Anterior cingulate cortex (tissue), 58 donors: ENCODE measurements around the gene MTAP.

Source experiments
- DNase-seq, 58 donors: peaks; one replicate each; lab custom pipeline; 2025; lab: John Stamatoyannopoulos, UW

The MTAP gene

GRCh38 chr9:21804331-21804730, 1.9 kb downstream of the MTAP start:
- no peak for DNase-seq

- DNase-seq = no peak
These were observed 2.4 kb downstream of the MTAP start for GRCh38 chr9:21804791-21805190.

DNA sequence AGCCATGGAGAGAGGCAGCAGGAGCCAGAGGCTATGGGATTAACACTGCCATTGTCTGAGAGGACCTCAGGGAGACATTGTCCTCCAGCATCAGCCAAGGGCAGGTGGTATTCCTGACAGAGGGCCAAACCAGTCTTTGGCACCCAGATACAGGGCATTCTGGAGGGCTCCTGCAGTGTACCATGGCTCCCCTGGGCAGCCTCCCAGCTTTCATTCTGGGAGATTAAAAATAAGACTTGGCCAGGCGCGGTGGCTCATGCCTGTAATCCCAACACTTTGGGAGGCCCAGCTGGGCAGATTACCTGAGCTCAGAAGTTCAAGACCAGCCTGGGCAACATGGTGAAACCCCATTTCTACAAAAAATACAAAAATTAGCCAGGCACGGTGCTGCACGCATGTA, 4.2 kb downstream of the MTAP start:
- DNase-seq = no peak

DNA sequence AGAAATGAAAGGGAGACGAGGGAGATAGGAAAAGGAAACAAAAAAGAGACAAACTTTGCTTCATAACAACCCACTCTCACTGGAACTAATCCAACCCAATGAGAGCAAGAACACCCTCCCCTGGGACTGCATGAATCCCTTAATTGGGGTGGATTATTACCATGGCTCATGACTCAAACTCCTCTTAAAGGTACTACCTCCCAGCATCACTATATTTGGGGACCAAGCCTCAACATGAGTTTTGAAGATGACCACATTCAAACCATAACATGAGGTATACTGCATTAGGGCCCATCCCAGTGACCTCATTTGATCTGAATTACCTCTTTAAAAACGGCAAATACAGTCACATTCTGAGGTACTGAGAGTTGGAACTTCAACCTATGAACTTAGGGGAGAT, 8.0 kb downstream of the MTAP start:
- DNase-seq = no peak

DNA sequence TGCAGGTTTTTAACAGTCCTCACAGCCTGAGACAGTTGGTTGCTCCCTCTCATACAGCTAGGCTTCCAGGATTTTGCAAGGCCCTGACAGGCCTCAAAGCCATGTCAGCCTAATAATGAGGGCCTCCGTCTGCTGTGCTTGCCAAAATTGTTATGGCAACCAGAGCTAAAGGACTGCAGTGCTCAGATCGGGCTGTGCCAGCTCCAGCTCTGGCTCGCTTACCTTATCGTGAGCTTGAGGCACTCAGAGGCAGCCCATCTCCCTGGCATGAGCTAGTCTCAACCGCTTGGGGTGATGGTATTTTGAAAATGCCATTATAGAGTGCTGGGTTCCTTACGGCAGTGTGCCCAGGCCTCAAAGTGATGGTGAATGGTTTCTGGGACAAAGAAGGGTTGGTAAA, 8.4 kb downstream of the MTAP start:
- peak in 19 of 58 donors; percentile 6 to 47 (median 17) for DNase-seq

- no peak for DNase-seq
These were observed 9.5 kb downstream of the MTAP start for GRCh38 chr9:21811914-21812313.

DNA sequence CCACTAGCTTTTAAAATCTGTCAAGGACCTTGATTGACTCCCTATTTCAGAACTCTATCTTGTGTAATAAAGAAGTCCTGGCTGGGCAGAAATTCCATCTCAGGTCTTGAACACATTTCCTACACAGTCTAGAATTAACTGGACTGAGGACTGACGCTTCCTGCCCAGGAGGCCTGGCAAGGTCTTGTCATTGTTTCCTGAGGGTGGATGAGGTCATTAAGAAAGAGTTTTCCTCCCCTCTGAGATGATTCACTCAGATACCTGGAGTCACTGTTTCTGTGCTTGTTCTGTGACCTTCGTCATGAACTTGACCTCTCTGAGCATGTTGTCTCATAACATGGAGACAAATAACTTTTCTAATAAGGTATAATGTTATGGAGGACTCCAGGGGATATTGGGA, 10.0 kb downstream of the MTAP start:
- DNase-seq = no peak

DNA sequence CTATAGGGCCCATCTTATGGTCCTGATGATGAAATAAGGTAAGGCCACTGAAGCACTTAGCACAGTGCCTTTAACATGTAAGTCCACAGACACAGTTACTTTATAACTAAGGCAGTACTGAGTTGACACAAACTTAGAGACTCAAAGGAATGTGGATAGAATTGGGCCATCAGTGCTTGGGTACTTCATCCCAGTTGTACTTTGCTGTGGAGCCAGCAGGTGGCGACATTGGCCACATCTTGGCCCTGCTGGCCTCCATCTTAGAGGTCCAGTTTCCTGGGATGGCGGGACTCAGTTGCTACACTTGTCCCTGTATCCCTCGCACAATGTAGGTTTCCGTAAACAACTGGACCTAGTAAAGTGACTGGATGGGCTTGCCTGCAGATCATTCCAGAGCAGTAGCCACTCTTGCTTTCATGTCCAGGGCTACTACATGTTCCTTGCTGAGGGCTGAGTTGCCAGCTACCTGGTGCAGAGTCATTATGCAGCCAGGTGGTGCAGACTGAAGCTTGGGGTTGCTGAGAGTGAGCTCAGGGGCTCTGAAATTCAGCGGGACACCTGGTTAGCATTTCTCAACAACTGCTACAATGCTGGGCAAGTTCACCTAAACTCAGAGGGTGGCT, 10.6 kb downstream of the MTAP start:
- peak in 48 of 58 donors; percentile 9 to 74 (median 42) for DNase-seq

- DNase-seq = peak in 23 of 58 donors; percentile 1 to 81 (median 25)
These were observed 11.4 kb downstream of the MTAP start for GRCh38 chr9:21813575-21814473.

- DNase-seq = no peak
These were observed 13.2 kb downstream of the MTAP start for GRCh38 chr9:21815643-21816042.

- no peak for DNase-seq
These were observed 14.7 kb downstream of the MTAP start for GRCh38 chr9:21817176-21817575.

GRCh38 chr9:21825637-21826036, 23.2 kb downstream of the MTAP start:
- DNase-seq = no peak

- no peak for DNase-seq
These were observed 26.5 kb downstream of the MTAP start for GRCh38 chr9:21828853-21829410.

DNA sequence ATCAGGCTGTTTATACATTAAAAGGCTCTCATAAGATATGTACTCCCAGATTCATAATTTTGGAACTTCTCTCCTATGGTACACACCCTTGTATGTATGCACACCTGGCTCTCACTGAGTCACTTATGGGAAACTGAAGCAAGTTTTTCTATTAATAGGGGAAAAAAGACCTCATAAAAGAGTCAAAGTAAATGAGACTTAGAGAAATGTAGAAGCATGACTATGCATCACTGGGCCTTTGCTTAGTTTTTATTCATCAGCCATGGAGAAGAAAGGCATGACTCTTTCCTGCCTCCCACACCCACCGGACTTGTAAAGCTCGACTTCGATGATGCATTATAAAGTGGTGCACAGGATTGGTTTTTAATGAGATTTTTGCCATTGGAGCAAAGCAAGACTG, 28.2 kb downstream of the MTAP start:
- DNase-seq = no peak

GRCh38 chr9:21831841-21832509, 29.5 kb downstream of the MTAP start:
- no peak for DNase-seq

- DNase-seq = no peak
These were observed 30.8 kb downstream of the MTAP start for GRCh38 chr9:21833090-21833801.

DNA sequence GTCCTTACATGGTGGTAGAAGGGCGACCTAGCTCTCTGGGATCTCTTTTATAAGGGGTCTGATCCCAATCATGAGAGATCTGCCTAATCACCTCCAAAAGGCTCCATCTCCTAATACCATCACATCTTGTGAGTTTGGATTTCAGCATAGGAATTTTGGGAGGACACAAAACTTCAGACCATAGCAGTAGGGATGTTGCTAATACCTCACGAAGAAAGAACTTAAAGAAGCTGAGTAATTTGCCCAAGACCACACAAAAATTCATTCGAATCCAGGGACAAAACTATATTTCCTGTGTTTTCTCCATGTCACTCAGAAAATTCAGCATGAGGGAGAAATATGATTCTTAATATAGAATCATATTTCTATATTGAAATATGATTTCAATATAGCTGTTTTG, 32.7 kb downstream of the MTAP start:
- DNase-seq = no peak

DNA sequence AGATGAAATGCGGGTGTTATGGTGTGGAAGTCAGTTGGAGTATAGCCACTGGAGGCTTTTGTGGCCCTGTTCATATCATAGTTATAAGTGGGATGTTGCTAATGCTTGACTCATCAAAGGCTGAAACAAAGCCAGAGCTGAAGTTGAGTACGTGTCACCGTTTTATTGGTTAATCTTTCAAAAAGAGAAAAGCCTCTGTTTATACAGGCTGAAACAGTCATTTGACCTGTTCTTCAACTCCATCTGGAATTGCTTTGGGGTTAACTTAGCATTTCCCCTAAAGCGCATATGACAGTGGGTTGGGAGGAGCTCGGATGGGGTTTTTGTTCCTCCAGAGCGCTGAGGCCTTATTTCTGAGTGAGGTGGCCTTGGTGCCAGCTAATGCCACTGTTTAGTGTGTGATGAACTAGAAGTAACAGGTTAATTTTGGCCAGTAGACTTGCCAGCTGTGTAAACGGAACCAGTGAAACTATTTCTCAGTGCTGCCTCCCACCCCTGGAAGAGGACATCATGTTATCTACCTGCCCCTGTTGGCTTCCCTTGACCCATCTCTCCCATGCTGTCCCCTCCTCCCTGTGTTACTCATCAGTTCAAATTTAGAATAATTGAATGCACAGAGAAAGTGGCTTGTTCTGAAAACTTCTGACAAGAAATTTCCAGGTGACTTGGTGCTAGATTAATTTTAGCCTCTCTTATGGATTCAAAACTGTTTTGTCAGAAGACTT, 34.2 kb downstream of the MTAP start:
- no peak for DNase-seq

- no peak for DNase-seq
These were observed 35.1 kb downstream of the MTAP start for GRCh38 chr9:21837501-21837900.

GRCh38 chr9:21840647-21841046, 38.2 kb downstream of the MTAP start:
- no peak for DNase-seq
